Vagina (tissue), 2 donors: Measurements from ENCODE around the gene YAF2.

ENCODE experiments used
- CTCF ChIP-seq, 3 experiments: fragments of 450-650 bp in 2 of 3; fragments of 200-600 bp in 1 of 3; sonication (generic) in 1 of 3; IDR thresholded peaks; one replicate each; pipeline ENCODE4 v1.5.1; 2017 to 2019; ENCODE audit warnings: antibody characterized with exemption in 3 of 3, mild to moderate bottlenecking in 2 of 3, moderate library complexity in 2 of 3
- POLR2A ChIP-seq, 2 donors: fragments of 450-650 bp; IDR thresholded peaks; one replicate each; pipeline ENCODE4 v1.6.1; 2017; ENCODE audit warnings: antibody characterized with exemption in 2 of 2, mild to moderate bottlenecking in 2 of 2, moderate library complexity in 2 of 2

- no peak for TF ChIP-seq CTCF (IDR thresholded peaks at IDR 0.05)
- no peak for TF ChIP-seq POLR2A (IDR thresholded peaks at IDR 0.05)
Measured at GRCh38 chr12:42217656-42218055, 20.4 kb downstream of the YAF2 start.
